Loucy (cell line): ENCODE measurements around the gene SRRM3.
"Not testable (repeated sequence)": the region's sequence is repeated elsewhere in the genome, so short reads cannot be mapped to it uniquely, and the experiment has no call there.

ENCODE experiments used
- CTCF ChIP-seq: fragments of 200-600 bp; sonication (generic); conservative IDR thresholded peaks from 2 replicates; pipeline ENCODE4 v1.5.1; 2014; ENCODE audit warnings: mild to moderate bottlenecking, antibody characterized with exemption, low read length
- EZH2phosphoT487 ChIP-seq: fragments of 200-600 bp; IDR thresholded peaks from 2 replicates; pipeline ENCODE4 v1.6.1; 2018; ENCODE audit warnings: antibody characterized with exemption, mild to moderate bottlenecking, moderate library complexity, borderline replicate concordance

- TF ChIP-seq CTCF, EZH2phosphoT487: not testable (repeated sequence)
These were observed 40.9 kb downstream of the SRRM3 start for GRCh38 chr7:76242517-76243063.
